DMS79 (cell line): Measurements from ENCODE around the gene PDE11A.

ENCODE experiments used
- DNase-seq: peaks from one replicate; lab custom pipeline; 2025; lab: John Stamatoyannopoulos, UW

Gene PDE11A

DNA sequence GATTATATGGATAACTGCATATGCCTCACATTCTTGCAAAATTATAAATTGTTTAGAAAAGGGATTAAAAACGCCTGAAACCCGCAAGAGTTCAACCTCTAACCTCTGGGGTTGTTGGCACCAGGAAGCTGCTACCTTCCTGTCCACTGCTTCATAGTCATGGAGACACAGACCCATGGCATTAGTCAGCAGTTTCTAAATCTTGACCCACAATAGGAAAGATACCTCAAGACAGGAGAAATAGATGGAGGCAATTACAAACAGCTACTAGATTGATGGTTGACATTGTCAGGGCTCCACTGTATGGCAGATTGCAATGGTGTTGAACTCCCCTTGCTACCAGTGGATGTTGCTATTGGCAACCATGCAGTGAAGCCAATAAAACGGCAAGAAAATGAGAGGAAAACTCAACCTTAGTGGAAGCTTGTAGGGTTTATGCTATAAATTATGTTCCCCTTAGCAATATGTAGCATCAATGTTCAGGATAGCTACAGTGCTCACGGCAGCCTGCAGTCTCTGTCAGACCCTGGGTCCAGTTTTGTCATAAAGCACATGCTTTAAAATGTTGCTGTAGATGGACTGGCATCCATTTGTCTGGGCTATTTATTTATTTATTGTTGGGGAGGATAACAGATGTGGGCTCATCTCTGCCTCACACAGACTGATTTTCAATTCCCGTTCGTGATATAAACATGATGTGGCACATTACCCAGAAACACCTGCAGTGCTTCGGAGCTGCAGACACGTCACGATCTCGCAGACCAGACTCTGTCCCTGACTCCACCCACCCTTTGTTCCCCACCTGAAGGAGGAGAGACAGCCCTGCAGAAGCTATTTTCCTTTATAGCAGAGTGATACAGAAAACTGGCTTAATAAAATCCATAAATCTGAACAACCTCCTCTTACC is 446.6 kb downstream of the PDE11A start:
- no peak for DNase-seq

DNA sequence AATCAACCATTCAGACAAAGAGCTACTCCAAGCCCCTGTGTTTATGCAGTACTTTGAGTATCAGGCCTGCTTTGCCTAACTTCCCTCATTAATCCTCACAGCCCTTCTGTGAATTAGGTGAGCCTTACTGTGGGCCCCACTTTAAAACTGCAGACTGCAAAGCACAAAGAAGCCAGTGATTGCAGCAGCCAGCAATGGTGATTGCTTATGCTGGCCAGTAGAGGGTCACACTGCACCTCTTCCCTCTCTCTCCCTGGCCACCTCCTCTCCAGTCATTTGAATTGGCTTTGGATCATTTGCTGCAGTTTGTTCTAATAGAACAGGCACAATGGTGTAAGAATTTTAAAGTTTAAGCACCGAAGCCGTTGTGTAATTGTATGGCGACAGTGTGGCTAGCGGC is 450.1 kb downstream of the PDE11A start:
- DNase-seq: peak; percentile 7

DNA sequence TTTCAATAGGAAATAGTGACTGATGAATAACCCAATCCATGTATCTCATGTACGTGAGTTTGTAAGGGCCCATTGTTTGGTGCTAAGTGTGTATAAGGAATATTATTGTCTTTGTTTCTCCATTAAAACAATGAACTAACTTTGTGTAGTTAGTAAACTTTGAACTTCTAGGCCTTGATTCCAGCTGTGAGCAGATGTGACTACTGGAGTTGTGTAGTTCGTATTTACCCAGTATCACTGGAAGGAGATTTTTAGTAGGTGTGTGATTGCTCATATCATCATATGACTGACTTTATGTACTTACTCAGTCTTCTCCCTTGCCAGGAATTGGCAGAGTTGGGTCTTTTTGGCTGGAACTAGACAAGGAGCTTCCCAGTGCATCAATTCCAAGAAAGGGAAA is 452.6 kb downstream of the PDE11A start:
- DNase-seq: no peak

DNA sequence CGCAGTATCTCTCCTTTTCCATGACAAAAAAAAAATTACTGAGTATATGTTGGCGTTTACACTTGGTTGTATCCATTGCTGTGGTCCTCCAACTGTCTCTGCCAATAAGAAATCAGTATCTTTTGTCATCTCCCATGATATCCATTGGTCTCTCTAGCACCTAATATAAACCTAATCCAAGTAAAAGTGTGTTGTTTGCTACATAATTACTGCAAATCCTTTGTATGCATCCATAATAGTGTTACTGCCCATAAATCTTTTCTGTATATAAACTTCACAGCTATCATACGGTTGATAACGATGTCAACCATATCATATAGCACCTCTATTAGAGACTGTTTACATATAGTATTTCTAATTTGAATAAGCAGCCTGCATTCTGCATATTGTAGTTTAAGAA is 453.1 kb downstream of the PDE11A start:
- DNase-seq: no peak

DNA sequence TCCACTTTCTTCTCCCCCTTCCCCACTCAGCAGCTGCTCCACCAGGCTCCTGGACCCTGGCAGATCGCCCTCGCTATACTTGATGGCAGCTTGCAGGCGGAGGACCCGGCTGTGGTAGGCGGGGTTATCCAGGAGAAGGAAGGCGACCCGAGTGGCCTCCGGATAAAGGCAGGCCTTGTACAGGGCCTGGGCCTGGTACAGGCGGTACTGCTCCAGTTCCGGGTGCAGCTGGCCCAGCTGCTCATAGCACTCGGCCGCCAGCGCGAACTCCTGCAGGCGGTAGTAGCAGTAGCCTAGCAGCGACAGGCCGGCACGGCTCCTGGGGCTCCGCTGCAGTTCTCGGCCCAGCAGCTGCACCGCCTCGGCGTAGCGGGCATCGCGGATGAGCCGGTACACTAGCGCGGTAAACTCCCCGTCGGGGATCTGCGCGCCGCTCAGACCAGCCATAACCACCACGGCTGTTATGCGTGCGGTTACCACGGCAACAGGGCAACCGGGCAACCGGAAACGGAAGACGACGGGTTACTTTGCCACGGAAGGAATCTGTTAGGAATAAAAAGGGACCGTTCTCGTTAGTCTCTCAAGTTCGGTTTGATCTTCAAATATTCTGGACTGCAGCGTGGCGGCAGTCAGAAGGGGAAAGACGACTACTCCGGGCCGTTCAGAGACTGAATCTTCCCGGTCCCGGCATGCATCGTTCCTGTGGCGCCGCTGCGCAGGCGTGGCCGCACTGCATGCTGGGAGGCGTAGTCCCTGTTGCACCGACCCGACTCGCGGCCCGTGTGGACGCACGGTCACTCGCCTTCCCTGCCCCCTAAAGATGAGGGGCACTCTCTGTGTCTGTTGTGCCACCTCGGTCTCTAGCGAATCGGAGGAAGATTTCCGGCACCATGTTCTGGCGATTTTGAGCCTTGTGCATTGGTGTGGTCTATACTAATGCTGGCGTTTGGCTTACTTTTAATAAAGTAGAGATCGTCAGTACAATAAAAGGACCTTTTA is 454.0 kb downstream of the PDE11A start:
- peak; percentile 82 for DNase-seq

DNA sequence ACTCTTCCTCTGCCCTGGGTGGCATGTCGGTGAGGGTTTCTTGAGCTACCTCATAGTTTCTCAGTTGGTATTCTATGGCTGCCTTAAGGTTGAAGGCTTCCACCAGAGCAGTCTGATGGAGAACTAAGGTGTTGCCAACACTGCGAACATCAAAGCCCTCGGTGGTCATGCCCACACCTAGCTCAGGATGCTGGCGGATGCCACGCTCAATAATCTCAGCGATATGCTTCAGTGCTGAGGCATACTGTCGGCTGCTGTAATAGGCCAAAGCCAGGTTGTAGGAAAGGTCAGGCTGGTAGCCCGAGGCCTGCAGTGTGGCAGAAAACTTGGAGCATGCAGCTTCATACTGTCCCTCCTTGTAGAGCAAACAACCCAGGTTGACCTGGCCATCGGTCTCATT is 454.7 kb downstream of the PDE11A start:
- no peak for DNase-seq

DNA sequence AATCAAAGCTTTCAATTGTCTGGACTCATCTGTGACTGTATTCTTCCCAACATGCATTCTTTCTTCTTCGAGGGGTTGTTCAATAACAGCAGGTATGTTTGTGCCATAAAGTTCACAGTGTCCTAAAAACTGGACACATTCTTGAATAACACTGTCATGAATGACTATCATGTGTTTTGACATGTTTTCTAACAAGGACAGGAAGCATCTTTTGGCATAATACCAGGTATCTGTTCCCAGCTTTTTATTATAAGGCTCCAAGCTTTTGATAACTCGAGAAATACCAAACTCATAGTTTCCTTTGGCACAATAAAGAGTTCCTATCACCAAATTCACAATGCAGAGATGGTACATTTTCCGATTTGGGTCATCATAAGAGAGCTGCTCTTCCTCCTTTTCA is 455.8 kb downstream of the PDE11A start:
- DNase-seq: no peak

DNA sequence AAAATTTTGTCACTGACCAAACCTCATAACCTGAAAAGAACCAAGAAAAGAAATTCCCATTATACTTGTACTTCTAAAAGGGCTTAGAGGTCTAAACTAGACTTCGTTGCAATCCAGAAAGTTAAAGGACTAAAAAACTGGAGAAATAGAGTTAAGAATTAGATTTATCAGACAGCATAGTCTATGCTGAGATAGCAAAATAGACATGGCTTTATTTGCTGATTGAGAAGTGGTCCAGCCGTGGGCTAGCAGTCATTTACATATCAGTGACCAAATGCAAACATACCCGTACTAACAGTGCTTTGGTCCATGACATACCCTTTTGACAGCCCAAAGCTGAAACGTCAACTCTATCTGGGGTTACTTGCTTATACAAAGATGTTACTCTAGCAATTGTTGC is 456.5 kb downstream of the PDE11A start:
- DNase-seq: no peak

DNA sequence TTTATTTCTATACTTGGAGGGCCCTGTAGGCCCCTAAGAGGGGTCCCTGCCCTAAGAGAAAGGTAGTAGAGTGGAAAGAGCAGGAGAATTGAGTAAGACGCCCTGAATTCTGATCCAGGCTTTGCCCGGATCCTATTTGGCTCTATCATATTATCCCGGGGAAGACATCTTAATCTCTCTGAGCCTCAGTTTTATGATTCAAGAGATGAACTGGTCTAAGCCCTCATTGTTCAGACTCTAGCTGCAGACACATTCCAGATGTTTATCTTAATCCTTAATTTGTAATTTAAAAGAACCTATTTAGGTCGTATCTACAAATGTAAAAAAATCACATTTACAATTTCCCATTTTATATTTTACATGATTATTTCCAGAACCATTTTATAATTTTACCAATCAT is 459.9 kb downstream of the PDE11A start:
- DNase-seq: no peak

DNA sequence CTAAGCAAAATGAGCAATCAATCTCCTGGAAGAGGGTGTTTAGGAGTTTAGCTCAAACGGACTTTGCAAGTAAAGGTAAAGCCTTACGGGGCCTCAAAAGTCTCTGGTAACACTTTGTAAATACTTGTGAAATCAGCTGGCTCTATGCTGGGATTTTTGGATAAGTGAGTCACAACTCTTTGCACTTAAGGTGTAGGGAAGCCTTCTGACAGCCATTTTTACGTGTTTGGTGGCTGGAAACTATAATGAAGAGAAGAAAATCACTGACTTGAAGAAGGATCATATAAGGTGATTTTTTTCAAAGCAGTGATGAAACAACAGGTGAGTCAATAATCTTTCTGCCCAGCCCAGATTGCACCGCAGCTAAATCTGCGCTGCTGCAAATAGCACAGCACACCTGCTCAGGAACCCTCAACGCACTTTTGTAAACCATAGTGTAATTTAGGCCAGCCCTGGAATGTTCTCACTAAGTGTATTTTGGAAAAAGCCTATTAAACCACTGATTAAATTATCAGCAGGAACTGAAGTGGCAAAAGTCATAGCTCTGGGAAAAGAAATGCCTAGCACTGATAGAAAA is 461.2 kb downstream of the PDE11A start:
- no peak for DNase-seq

DNA sequence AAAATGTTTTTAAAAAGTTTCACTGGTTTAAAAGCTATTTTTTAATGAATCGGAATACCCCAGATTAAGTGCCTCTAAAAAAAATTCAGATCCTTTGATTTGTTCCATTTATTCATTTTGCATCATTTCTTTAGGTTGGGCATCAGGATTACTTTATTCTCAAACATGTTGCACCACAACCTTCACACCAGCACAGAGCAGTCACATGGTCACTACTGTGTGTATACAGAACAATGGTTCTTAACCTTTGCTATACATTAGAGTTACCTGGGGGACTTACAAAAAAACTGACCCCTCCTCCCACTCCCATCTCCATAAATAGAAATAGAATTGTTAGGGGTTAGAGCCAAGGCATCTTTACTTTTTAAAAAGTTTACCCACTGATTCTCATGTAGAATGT is 461.8 kb downstream of the PDE11A start:
- DNase-seq: no peak

DNA sequence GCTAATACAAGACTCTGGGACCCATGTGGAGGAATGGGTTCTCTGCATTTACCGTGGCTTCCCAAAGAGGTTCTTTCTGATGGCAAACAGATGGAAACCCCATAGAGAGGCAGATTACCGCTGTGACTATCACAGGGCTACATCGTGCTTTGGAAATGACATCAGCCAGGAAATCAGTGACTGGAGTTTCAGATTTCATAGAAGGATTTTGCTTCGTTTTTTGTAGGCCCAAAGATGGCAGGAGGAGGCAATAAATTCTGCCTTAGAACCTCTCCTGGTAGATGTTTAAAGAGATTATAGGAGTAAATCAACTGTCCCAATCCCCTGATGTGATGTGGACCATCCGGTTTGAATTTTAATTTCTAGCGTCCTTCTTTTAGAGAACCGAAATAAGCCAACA is 465.9 kb downstream of the PDE11A start:
- DNase-seq: no peak

DNA sequence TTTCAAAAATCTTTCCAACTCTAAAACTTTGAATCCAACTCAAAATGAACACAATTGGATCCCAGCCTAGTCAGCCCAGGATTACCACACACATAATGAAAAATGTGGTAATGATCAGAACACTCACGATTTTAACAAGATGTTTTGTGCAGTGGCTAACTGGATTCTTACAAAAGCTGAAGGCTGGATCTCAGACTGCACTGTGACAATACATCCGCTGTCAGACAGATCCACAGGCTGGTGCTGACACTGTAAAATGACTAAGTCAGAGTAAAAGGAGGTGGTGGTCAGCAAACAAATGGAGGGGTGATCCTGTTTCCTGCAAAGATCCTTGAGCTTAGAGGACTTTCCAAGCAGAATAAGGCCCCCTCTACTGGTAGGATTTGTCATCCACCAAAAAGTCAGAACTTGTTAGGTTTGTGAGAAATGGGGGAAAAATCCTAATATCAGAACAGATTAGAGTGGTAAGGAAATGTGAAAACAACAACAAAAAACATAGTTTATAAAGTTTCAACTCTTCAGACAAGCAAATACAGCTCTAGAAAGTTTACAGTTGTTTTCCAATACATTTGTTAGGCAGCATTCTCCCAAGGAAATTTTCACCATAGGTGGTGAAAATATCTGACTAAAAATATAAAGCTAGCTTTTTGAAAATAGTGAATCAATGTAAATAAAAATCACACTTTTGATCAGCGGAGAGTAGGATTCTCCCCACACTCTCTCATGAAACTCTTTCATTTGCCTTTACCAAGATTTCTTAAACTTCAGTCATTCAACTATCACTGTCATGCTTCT is 468.1 kb downstream of the PDE11A start:
- no peak for DNase-seq

DNA sequence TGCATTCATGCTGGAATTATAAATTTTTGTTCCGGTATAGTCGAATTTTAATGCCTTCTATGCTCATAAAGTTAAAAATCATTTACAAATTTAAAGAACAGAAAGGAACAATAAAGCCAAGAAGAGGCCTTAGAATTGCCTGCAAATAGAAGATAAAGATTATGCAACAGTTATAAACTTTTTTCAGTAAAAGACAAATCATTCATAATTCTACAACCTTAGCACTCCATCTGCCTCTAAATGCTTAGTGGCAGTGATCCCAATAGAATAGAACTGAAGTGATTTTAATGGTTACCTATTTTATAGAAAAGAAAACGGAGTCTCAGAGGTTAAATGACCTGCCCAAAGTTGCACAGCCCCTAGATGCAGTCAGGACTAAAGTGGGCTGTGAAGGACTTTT is 468.8 kb downstream of the PDE11A start:
- no peak for DNase-seq

DNA sequence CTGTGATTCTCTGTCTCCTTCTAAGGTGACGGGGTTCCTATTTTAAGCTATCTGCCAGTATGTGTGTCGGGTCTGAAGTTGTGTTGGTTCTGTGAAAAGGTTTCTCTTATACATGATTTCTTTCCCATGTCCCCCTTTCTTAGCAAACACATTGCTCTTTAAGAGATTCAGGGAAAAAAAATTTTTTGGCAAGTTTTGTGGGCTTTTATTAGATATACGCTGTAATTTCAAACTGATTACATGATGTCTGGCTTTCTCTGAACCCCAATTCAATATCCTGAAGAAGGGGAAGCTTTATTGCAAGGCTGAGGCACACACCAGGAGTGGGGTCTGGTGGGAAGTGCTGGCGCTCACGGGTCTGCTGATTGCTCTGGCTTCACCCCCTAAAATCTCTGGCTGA is 469.4 kb downstream of the PDE11A start:
- DNase-seq: no peak

DNA sequence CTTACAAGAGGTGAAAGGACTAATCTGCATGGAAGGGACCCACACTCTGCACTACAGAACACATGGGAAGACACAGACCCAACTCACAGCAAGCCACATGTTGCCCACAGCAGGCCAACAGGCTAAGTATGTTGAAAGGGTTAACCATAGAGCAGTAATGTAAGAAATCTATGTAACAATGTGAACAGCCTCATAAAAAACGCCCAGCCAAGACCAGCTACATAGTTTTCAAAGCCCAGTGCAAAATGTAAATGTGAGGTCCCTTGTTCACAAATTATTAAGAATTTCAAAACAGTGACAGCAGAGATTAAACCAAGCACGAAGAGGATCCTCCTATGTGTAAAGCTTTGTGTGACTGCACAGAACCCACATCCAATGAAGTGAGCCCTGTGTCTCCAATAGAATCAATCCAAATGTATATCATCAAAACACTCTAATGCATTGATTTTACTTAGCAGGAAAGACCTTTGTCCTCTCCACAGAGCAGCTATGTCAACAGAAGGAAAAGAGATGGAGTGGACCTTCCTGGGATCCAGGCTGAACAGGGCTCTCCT is 469.9 kb downstream of the PDE11A start:
- no peak for DNase-seq

DNA sequence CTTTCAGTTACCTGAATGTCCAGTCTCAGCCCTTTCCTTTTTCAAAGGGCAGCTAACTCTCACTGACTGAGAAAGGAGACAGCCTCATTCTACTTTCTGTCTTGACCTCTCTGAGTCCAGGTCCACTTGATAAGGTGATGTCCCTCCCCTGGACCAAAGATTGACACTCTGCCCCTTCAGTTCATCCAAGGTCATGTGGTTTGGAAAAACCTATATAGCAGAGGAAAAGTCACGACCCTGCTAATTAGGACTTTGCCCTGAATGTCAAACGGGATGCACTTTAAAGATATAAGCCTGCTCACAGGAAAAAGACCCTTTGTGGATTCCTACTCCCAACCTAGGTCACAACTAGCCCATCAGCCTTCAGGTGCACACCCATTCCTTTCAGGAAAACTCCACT is 471.7 kb downstream of the PDE11A start:
- DNase-seq: no peak

DNA sequence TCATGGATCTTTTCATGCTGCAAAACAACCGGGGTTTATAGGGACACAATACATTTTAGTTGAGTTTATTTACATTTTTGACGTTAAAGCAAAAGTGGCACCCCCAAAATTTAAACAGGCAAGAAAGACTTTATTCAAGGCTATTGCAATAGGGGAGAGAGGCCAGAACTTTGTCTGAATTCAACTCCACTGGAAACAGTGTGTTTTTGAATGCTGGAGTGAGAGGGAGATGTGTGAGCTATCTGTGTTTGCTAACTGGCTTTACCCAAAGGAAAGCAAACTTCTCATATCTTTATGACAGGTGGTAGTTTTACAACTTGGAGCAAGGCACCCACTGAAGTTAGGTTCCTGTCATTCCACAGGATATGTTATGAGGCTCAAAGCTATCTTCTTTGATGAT is 472.6 kb downstream of the PDE11A start:
- DNase-seq: no peak

DNA sequence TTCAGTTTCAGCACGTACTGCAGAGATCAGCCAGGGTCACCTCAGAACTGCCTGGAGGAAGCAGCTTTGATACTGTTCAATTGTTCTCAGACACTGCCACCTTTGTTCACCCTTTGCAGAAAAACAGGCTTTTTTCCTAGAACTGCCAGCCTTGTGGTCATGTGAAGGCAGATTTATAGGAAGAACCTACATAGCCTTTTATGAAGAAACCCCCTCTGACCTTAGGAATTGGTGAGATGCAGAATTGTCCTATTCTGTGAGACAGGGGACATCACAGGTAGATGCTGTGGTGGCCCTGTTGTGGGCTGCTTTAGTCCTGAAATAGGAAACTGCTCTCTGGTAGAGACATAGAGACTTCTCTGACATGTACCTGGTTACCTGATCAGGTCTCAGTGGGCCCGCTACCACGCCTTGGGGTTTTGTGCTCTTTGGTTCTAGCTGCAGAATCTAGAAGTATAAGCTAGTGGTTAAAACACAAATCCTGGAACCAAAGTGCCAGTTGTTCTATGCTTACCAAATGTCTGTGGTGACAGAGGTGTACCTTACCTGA is 473.4 kb downstream of the PDE11A start:
- DNase-seq: no peak

DNA sequence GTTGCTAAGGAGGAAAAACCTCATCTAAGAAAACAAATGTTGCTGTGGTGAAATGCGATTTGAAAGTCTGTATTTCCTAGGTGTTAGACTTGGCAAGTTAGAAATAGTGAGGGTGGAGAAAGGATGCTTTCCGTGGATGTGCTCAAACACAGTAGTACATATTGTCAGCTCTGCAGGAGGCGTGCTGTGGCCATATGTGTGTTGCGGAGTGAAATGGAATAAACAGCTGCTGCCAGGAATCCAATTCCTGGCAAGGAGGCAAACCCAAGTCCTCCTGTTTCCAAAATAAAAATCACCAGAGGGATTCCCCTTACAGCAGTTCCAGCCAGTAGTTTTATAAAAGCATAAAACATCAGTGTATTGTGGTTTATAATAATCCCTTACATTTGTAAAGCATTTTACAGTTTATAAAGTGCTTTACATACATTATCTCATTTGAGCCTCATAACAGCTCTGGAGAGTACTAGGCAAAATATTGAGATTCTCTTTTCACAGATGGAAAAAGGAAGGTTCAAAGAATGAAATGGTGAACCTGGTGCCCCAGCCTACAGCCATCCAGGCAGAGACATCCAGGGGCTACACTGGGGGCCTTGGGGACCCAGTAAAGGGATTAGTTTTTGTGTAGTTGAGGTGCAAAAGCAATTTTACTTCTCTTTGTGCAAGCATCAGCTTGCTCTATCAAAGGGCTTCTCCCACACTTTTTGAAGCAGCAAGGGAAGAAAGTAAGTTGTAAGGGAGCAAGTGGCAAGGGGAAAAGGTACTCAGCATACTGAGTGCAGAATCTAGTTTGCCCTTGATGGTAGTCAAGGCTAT is 474.0 kb downstream of the PDE11A start:
- no peak for DNase-seq
